Measurements from ENCODE around the gene RAB44.
"Not testable (repeated sequence)": the region's sequence is repeated elsewhere in the genome, so short reads cannot be mapped to it uniquely, and the experiment has no call there.

Gene RAB44

DNA sequence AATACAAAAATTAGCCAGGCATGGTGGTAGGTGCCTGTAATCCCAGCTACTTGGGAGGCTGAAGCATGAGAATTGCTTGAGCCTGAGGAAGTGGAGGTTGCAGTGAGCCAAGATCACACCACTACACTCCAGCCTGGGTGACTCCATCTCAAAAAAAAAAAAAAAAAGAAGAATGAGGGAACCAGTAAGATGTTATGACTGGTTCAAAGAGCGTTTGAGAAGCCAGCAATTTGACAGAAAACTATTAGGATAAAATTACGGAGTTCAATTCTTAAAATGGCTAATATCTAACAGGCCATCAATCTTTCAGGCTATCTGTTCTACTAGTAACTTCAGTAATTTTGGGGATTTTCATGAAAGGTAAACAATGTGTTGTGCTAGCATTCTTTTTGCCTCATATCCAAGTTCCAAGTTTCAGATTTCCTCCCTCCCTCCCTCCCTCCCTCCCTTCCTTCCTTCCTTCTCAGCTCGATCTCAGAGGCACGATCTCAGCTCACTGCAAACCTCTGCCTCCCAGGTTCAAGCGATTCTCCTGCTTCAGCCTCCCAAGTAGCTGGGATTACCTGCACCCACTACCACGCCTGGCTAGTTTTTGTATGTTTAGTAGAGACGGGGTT is 7.4 kb downstream of the RAB44 start:
- H3K36me3 Mint-ChIP-seq (ENCODE audit: low read depth); H3K27me3 Mint-ChIP-seq; ATAC-seq; H3K27ac Mint-ChIP-seq; H3K4me3 Mint-ChIP-seq; H3K9me3 Mint-ChIP-seq; DNase-seq; H3K4me1 Mint-ChIP-seq: not testable (repeated sequence)

DNA sequence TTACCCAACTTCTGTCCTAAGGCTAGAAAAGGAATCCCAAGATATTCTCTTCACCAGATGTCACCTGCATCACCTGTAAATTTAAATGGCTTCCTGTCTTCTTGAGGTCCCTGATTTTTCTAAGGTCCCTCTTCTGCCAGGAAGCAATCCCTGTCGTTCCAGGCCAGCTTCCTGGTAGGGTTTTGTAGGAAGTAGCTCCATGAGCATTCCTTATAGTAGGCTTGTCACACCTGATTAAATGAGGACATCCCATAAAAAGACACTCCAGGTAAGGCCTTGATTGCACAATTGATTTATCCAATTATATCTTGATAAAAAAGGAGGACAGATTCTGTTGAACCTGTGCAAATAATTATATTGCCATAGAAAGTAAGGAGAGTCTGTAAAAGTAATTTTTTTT is 8.7 kb downstream of the RAB44 start:
- no peak overlapping the region for H3K27ac Mint-ChIP-seq
- H3K4me3 Mint-ChIP-seq: no peak overlapping the region
- H3K9me3 Mint-ChIP-seq: no peaks in the 10 kb centered on the region
- H3K4me1 Mint-ChIP-seq: peaks cover 2% of the 10 kb centered on the region
- H3K27me3 Mint-ChIP-seq: no peaks in the 10 kb centered on the region
- no peak for ATAC-seq
- no peaks in the 10 kb centered on the region for H3K36me3 Mint-ChIP-seq (ENCODE audit: low read depth)
- no peak for DNase-seq

DNA sequence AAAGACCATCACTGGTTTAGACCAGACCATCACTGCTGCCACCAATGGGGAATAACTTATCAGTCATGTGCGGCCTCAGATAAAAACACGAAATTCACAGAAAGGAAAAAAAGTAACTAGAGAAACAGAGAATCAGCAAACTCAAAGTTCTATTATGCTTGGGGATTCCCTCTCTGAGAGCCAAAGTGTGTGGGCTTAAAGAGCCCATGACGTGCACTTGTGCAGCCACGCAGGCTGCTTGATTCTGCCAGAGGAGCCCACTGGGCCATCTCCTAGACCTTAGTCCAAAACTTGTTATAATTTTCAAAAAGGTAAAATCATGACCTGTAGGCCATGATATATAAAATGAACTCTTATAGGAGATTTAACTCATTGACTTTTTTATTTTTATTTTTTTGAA is 15.2 kb downstream of the RAB44 start:
- Mint-ChIP-seq H3K36me3 (ENCODE audit: low read depth) (no peaks in the 10 kb centered on the region), H3K9me3 (no peaks in the 10 kb centered on the region), H3K27ac (no peak overlapping the region), H3K27me3 (peaks cover 2% of the 10 kb centered on the region), H3K4me3 (no peak overlapping the region), H3K4me1 (no peaks in the 10 kb centered on the region)
- DNase-seq (no peak), ATAC-seq (no peak)

DNA sequence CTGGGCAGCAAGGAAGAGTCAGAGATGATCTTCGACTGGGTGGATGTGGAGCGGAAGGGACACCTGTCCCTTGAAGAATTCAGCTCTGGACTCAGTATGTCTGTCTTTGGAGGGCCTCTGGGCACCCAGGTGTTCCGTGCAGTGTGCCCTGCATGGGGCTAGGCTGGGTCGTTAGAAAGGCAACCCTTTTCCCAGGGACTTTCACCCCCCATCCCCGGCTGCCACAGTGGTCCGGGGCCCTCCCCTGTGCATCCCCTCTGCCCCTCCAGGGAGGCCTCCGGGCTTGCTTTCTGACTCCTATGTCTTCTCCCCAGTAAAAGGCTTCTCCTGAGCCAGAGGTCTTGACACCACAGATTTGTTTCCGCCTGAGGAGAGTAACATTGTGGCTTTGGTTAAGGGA is 16.2 kb downstream of the RAB44 start:
- H3K27me3 Mint-ChIP-seq: peaks cover 2% of the 10 kb centered on the region
- no peak overlapping the region for H3K4me3 Mint-ChIP-seq
- no peaks in the 10 kb centered on the region for H3K36me3 Mint-ChIP-seq (ENCODE audit: low read depth)
- H3K4me1 Mint-ChIP-seq: no peaks in the 10 kb centered on the region
- no peaks in the 10 kb centered on the region for H3K9me3 Mint-ChIP-seq
- no peak for ATAC-seq
- H3K27ac Mint-ChIP-seq: no peak overlapping the region
- no peak for DNase-seq

DNA sequence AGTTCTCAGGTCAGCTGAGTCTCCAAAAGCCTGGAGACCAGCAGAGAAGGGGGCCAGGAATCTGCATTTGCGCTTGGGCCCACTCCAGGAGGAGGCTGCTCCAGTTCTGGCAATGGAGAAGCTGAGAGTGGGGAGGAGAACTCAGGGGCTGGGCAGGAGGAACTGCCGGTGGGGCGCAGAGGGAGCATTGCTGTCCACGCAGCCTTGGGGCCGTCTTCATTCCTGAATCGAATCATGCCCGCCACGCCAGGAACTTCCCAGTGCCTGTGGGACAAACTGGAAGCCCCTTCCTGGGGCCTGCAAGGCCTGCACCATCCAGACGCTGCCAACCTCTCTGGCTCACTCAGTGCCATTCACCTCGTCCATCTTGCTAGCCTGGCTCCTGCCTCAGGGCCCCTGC is 16.9 kb downstream of the RAB44 start:
- Mint-ChIP-seq H3K27me3 (peaks cover 2% of the 10 kb centered on the region), H3K4me3 (no peak overlapping the region), H3K36me3 (ENCODE audit: low read depth) (no peaks in the 10 kb centered on the region), H3K4me1 (no peaks in the 10 kb centered on the region), H3K9me3 (no peaks in the 10 kb centered on the region), H3K27ac (no peak overlapping the region)
- DNase-seq (no peak), ATAC-seq (no peak)

DNA sequence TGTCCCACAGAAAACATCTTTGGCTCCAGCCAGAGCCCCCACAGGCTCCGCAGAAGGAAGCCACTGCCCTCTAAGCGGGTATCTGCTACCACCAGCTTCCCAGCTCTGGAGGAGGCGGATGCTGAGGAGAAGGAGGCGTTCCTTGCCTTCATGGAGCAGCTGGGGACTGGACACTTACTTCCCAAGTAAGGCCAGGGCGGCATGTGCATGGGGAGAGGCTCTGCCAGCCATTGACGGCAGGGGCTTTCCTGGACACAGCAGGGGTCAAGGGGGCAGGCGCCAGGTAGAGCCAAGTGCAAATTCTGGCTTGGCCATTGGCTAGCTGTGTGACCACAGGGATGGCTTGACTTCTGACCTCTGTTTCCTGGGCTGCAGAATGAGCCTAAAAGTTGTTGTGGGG is 17.8 kb downstream of the RAB44 start:
- no peaks in the 10 kb centered on the region for H3K4me1 Mint-ChIP-seq
- H3K27ac Mint-ChIP-seq: no peak overlapping the region
- H3K9me3 Mint-ChIP-seq: no peaks in the 10 kb centered on the region
- ATAC-seq: no peak
- H3K4me3 Mint-ChIP-seq: no peak overlapping the region
- no peaks in the 10 kb centered on the region for H3K36me3 Mint-ChIP-seq (ENCODE audit: low read depth)
- DNase-seq: no peak
- peaks cover 2% of the 10 kb centered on the region for H3K27me3 Mint-ChIP-seq

DNA sequence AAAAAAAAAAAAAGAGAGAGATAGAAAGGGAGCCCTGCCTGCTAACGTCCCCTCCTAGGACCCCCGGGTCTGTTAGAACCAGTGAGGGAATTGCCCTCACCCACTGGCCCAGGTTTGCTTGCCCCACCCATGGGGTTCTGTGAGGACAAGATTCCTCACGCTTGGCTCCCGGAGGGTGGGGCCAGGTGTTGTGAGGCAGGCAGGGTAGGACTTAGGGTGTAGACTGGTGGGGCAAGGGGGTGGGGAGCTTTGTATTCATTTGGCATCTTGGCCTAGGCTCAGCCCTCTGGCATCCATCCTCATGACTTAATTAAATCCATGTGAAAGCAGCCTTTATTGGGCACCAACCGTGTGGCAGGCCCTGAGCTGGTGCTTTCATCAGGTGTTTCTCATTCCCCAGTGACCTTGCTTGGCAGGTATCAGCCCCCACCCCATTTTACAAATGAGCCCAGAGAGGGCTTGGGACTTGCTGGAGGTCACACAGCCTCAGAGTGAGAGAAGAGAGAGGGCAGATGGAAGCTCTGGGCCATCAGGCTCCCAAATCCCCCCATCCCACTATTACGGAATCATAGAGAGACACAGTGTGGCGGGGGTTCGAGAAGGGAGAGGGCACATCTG is 19.0 kb downstream of the RAB44 start:
- no peaks in the 10 kb centered on the region for H3K4me1 Mint-ChIP-seq
- H3K9me3 Mint-ChIP-seq: no peaks in the 10 kb centered on the region
- no peak overlapping the region for H3K27ac Mint-ChIP-seq
- H3K36me3 Mint-ChIP-seq (ENCODE audit: low read depth): no peaks in the 10 kb centered on the region
- no peak for ATAC-seq
- peaks cover 2% of the 10 kb centered on the region for H3K27me3 Mint-ChIP-seq
- no peak for DNase-seq
- H3K4me3 Mint-ChIP-seq: no peak overlapping the region

DNA sequence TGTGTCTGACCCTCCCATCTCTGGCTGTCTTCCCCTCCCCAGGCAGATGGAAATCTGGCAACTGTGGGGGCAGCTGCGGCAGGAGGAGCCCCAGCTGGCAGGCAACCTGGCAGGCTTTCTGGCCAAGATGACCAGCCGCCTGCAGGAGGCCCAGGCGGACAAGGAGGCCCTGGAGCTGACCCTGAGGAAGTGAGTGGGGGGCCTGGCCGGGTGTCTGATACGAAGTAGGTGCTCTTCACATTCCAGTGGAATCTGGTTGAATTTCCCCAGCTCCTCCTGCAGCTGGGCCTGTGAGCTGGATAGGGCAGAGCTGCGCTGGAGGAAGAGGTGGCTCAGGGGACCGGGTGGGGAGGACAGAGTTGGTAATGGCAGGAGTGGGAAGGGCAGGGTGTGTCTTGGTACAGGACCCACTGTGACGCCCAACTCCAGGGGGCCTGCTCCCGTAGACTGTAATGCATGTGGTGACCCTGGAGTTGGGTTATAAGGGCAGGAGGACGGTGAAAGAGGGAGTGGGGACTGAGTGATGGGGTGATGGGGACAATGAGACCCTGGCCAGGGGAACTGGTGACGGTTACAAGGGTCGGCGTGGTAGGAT is 19.7 kb downstream of the RAB44 start:
- Mint-ChIP-seq H3K9me3 (no peaks in the 10 kb centered on the region), H3K4me3 (no peak overlapping the region), H3K27me3 (no peaks in the 10 kb centered on the region), H3K4me1 (no peaks in the 10 kb centered on the region), H3K27ac (no peak overlapping the region), H3K36me3 (ENCODE audit: low read depth) (no peaks in the 10 kb centered on the region)
- DNase-seq (no peak), ATAC-seq (no peak)

DNA sequence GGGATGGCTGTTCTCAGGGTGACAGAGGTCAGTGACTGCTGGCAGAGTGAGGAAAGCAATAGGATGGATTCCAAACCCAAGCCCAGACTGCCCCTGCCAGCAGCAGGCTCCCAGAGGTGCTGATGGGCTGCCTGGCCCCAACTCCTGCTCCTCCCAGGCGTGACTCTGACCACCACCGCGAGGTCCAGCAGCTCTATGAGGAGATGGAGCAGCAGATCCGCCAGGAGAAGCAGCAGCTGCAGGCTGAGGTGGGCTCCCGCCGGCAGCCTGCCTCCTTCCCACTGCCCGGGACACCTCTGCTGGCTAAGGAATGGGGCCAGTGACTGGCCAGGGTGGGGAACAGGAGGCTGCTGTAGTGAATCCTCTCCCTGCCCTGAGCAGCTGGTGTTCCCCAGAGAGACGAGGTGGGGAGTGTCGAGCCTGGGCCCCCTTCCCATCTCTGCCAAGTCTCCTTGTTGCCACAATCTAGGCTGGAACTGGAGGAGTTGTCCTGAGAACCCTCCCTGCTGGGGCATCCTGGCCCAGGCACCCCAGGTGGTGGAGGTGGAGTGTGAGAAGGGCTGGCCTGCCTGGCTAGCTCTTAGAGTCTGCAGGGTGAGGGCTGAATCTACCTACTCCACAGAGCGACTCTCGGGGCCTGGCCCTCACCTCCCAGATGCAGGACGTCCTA is 20.4 kb downstream of the RAB44 start:
- no peaks in the 10 kb centered on the region for H3K4me1 Mint-ChIP-seq
- no peak overlapping the region for H3K4me3 Mint-ChIP-seq
- H3K27me3 Mint-ChIP-seq: no peaks in the 10 kb centered on the region
- H3K36me3 Mint-ChIP-seq (ENCODE audit: low read depth): no peaks in the 10 kb centered on the region
- no peak for DNase-seq
- no peaks in the 10 kb centered on the region for H3K9me3 Mint-ChIP-seq
- no peak for ATAC-seq
- H3K27ac Mint-ChIP-seq: no peak overlapping the region

DNA sequence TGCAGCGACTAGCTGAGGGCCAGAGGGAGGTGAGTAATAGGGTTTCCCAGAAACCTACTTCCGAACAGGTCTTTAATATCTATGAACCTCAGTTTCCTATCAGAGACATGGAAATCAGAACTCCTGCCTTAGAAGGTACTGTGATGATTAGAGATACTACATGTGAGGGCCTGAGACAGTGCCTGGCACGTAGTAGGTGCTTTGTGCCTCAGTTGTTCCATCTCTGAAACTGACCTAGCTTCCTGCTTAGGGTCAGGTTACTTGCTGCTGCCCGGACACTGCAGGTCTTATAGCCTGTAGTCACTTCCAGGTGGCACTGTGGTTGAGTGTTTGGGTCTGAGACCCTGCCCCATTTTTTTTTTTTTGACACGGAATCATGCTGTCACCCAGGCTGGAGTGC is 20.9 kb downstream of the RAB44 start:
- DNase-seq (no peak), ATAC-seq (no peak)
- no peaks in the 10 kb centered on the region for H3K9me3 Mint-ChIP-seq
- no peak overlapping the region for H3K4me3 Mint-ChIP-seq
- no peaks in the 10 kb centered on the region for H3K27me3 Mint-ChIP-seq
- no peaks in the 10 kb centered on the region for H3K4me1 Mint-ChIP-seq
- H3K27ac Mint-ChIP-seq: no peak overlapping the region
- H3K36me3 Mint-ChIP-seq (ENCODE audit: low read depth): no peaks in the 10 kb centered on the region

DNA sequence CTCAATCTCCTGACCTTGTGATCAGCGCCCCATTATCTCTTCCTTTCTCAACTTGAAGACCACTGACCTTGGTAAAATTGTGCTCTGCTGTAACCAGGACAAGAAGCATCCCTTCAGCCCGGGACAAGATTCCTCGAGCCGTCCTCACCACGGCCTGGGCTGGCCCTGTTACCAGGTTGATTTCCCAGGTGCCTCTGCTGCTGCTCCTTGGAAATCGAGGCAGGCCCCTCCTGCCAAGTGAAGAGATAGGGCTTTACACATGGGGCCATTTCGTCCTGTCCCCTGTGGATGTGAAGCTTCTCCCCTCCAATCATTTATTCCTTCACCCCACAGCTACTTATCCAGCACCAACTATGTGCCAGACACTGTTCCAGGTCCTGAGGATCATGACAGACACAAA is 21.5 kb downstream of the RAB44 start:
- no peak for ATAC-seq
- DNase-seq: no peak
- no peaks in the 10 kb centered on the region for H3K36me3 Mint-ChIP-seq (ENCODE audit: low read depth)
- H3K27me3 Mint-ChIP-seq: no peaks in the 10 kb centered on the region
- H3K9me3 Mint-ChIP-seq: no peaks in the 10 kb centered on the region
- no peaks in the 10 kb centered on the region for H3K4me1 Mint-ChIP-seq
- H3K27ac Mint-ChIP-seq: no peak overlapping the region
- no peak overlapping the region for H3K4me3 Mint-ChIP-seq

DNA sequence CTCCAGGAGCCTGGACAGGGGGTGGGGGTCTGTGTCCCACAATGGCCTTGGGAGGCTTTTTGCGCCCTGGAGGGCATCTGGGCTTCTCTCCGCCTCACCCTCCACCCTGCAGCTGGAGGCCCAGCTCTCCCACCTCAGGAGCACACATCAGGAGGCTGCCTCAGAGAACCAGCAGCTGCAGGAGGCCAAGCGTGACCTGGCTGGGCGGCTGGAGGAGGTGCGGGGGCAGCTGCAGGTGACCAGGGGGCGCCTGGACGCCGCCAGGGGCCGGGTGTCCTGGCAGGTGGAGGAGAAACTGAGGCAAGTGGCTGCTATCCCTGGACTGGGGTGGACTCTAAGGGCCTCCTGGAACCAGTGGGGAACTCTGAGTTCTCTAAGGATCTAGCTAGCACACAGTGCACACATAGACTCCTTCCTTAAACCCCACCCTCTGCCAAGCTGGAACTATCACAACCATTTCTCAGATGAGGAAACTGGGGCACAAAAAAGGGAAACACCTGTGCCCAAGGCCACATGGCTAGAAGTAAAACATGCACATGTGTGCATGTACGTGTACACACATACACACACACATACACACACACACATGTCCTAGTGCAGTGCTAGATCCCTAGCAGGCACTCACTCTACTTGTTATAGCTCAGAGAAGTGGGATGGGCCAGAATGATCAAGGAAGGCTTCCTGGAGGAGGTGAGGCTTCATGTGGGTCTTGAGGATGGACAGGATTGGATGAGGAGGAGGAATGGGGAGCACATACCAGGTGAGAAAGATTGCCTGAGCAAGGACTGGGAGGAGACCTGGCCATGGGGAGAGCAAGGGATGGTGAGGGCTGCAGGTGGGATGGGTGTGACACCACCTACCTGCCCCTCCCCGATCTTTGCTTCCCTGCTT is 22.9 kb downstream of the RAB44 start:
- peaks cover 10% of the 10 kb centered on the region for H3K4me1 Mint-ChIP-seq
- H3K36me3 Mint-ChIP-seq (ENCODE audit: low read depth): no peaks in the 10 kb centered on the region
- no peak overlapping the region for H3K4me3 Mint-ChIP-seq
- no peak overlapping the region for H3K27ac Mint-ChIP-seq
- no peak for ATAC-seq
- H3K9me3 Mint-ChIP-seq: no peaks in the 10 kb centered on the region
- H3K27me3 Mint-ChIP-seq: no peaks in the 10 kb centered on the region
- no peak for DNase-seq

DNA sequence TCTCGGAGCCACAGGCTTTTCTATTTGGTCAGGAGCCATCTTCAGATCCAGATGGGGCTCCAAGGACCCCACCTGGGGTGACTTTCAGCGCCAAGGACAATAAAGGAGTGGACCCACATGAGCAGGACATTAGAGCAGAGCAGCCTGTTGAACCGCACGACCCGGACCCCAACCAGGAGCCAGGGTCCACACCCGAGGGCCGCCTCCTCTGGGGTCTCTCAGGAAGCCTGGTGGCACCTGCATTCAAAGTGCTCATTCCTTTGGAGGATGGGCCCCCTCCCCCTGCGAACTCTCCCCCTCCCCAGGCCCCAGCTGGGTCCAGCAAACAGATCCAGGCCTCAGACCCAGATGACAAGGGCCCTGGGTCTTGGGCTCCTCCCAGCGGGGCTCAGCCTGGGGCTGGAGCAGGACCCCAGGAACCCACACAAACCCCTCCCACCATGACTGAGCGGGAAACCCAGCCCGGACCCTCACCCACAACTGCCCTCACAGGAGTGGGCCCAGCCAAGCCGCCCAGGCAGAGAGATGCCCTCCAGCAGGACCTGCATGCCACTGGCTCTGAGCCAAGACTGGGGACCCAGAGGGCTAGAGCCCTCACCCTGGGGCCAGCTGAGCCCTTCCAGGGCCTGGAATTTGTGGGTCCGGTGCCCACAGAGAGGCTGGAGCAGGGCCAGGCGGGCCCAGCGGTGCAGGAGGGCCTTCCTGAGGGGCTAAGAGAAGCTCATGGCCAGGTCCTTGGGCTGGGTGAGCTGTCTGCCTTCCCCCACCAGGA is 23.9 kb downstream of the RAB44 start:
- ATAC-seq: no peak
- H3K9me3 Mint-ChIP-seq: no peaks in the 10 kb centered on the region
- no peaks in the 10 kb centered on the region for H3K27me3 Mint-ChIP-seq
- H3K4me3 Mint-ChIP-seq: no peak overlapping the region
- H3K4me1 Mint-ChIP-seq: peaks cover 16% of the 10 kb centered on the region
- H3K27ac Mint-ChIP-seq: no peak overlapping the region
- no peak for DNase-seq
- H3K36me3 Mint-ChIP-seq (ENCODE audit: low read depth): no peaks in the 10 kb centered on the region

DNA sequence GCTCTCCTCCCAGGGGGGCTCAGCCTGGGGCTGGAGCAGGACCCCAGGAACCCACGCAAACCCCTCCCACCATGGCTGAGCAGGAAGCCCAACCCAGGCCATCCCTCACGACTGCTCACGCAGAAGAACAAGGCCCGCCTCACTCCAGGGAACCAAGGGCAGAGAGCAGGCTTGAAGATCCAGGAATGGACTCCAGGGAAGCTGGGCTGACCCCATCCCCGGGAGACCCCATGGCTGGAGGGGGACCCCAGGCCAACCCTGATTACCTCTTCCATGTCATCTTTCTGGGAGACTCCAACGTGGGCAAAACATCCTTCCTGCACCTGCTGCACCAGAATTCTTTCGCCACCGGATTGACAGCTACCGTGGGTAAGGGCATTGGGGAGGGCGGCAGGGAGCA is 24.7 kb downstream of the RAB44 start:
- no peak overlapping the region for H3K27ac Mint-ChIP-seq
- no peak for ATAC-seq

More for the DNA sequence above, 24.7 kb downstream of the RAB44 start:
- no peak for DNase-seq
- Mint-ChIP-seq H3K9me3 (no peaks in the 10 kb centered on the region), H3K36me3 (ENCODE audit: low read depth) (no peaks in the 10 kb centered on the region), H3K27me3 (no peaks in the 10 kb centered on the region), H3K4me1 (peaks cover 20% of the 10 kb centered on the region), H3K4me3 (no peak overlapping the region)
